HUES64 (cell line): ENCODE data around the gene PSD2.

ENCODE experiments used
- H3K27ac ChIP-seq: 2 replicates; pipeline ENCODE4 v1.7.0; 2013; ENCODE audit warnings: low read depth, low read length, inconsistent platforms
- H3K27me3 ChIP-seq: 2 replicates; pipeline ENCODE4 v1.6.1; 2013; ENCODE audit warnings: mild to moderate bottlenecking, low read length; ENCODE audit not compliant: insufficient read depth
- H3K36me3 ChIP-seq: 2 replicates; pipeline ENCODE4 v1.6.1; 2013; ENCODE audit warnings: mild to moderate bottlenecking, low read length; ENCODE audit not compliant: insufficient read depth
- H3K4me1 ChIP-seq: 2 replicates; pipeline ENCODE4 v1.6.1; 2013; ENCODE audit warnings: mild to moderate bottlenecking, low read length, moderate library complexity; ENCODE audit not compliant: insufficient read depth
- H3K4me3 ChIP-seq: 2 replicates; pipeline ENCODE4 v1.5.1; 2013; ENCODE audit warnings: mild to moderate bottlenecking, low read length, moderate library complexity
- H3K9ac ChIP-seq: 2 replicates; pipeline ENCODE4 v1.6.1; 2013; ENCODE audit warnings: mild to moderate bottlenecking, low read depth, low read length
- H3K9me3 ChIP-seq: 2 replicates; pipeline ENCODE4 v1.6.1; 2013; ENCODE audit warnings: low read depth, low read length; ENCODE audit not compliant: insufficient read depth
- WGBS: fragments of 150-250, 120-280 bp; methylation state at CpG from one replicate; pipeline ENCODE4 v1.1.7; 2013; ENCODE audit warnings: missing lambda C conversion rate; 5-methylcytosine and 5-hydroxymethylcytosine counted together

Gene PSD2

DNA sequence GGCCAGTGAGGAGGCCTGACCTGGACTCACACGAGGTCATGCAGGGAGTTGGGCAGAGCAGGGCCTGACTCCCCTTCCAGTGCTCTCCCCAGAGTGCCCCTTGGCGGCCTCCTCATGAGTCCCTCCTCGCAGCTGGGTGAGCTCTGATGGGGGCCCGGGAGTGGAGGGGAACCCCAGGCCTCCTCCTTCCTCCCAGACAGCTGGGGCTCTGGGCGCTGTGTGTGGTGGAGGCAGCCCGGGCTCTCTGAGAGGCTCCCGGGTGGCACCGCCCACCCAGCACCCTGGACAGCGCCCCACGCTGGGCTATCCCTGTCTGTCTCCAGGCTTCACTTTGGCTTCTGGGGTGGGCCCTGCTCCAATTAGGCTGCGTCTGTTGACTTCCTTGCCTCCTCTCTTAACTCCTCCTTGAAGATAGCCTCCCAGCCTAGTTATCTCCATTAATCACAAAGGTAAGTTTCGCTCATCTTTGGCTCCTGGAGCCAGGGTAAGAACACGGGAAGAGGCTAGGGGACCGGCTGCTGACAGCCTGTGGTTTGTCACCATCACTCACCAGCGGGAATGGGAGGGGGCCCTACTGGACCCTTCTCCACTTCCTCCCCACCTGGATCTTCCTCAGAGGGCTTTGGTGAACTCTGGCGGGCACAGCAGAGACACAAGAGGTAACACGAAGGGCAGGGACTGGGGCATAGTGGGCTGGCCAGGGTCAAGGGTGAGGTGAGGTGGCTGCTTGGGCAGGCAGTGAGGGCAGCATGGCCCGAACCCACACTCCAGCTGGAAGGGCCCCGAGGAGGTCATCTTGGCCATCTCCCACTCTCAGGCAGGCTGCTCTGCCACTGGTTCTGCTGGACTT lies 13.1 kb downstream of the PSD2 start:
- Histone ChIP-seq H3K27me3 (peaks cover 2% of the 10 kb centered on the region; the same call in 1 of the 2 replicates), H3K27ac (no peak overlapping the region), H3K36me3 (no peaks in the 10 kb centered on the region), H3K9ac (no peak overlapping the region), H3K9me3 (no peaks in the 10 kb centered on the region), H3K4me1 (no peaks in the 10 kb centered on the region), H3K4me3 (no peak overlapping the region)
- 50% methylated on average over 19 of the region's 19 CpGs for WGBS

DNA sequence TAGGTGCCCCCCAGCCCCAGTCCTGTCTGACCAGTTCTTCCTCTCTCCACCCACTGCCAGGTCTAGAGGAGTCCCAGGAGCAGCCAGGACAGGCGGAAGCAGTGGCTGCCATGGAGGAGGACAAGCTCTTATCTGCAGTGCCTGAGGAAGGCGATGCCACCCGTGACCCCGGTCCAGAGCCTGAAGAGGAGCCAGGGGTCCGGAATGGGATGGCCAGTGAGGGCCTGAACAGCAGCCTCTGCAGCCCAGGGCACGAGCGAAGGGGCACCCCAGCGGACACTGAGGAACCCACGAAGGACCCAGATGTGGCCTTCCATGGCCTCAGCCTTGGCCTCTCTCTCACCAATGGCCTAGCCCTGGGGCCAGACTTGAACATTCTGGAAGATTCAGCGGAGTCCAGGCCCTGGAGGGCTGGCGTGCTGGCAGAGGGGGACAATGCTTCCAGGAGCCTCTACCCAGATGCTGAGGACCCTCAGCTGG lies 13.8 kb downstream of the PSD2 start:
- Histone ChIP-seq H3K27ac (no peak overlapping the region), H3K4me1 (no peaks in the 10 kb centered on the region), H3K27me3 (no peaks in the 10 kb centered on the region), H3K36me3 (no peaks in the 10 kb centered on the region), H3K9me3 (no peaks in the 10 kb centered on the region), H3K9ac (no peak overlapping the region), H3K4me3 (no peak overlapping the region)
- 91% methylated on average over 11 of the region's 11 CpGs for whole genome bisulfite sequencing

- no peaks in the 10 kb centered on the region for H3K36me3 ChIP-seq
- no peak overlapping the region for H3K27ac ChIP-seq
- no peaks in the 10 kb centered on the region for H3K9me3 ChIP-seq
- no peak overlapping the region for H3K9ac ChIP-seq
- H3K4me3 ChIP-seq: no peak overlapping the region
- no peaks in the 10 kb centered on the region for H3K4me1 ChIP-seq
- H3K27me3 ChIP-seq: no peaks in the 10 kb centered on the region
- WGBS: 81% methylated on average over 8 of the region's 8 CpGs
Observed at GRCh38 chr5:139810341-139811273, 15.0 kb downstream of the PSD2 start.

DNA sequence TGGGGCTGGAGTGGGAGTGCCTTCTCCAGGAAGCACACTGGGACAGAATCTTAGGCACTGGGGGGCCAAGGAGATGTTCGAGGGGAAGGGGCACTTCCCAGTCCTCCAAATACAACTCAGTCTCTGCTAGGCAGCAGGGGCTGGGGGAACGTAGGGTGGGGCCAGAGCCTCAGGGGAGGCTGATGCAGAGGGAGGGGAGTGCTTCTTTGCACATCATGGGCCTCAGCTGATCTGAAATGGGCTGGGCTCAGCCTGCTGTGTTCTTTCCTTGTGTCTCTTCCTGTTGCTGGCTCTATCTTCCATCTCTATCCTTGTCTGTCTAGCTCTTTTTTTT lies 15.6 kb downstream of the PSD2 start:
- no peaks in the 10 kb centered on the region for H3K9me3 ChIP-seq
- no peak overlapping the region for H3K27ac ChIP-seq
- H3K4me3 ChIP-seq: no peak overlapping the region
- no peaks in the 10 kb centered on the region for H3K4me1 ChIP-seq
- H3K9ac ChIP-seq: no peak overlapping the region
- WGBS: 39% methylated on average over 2 of the region's 2 CpGs
- no peaks in the 10 kb centered on the region for H3K27me3 ChIP-seq
- no peaks in the 10 kb centered on the region for H3K36me3 ChIP-seq

- Histone ChIP-seq H3K9me3 (no peaks in the 10 kb centered on the region), H3K27me3 (no peaks in the 10 kb centered on the region), H3K4me1 (no peaks in the 10 kb centered on the region), H3K36me3 (no peaks in the 10 kb centered on the region), H3K27ac (no peak overlapping the region), H3K9ac (no peak overlapping the region), H3K4me3 (no peak overlapping the region)
- WGBS: 87% methylated on average over 5 of the region's 5 CpGs
Observed at GRCh38 chr5:139812323-139812722, 16.7 kb downstream of the PSD2 start.

DNA sequence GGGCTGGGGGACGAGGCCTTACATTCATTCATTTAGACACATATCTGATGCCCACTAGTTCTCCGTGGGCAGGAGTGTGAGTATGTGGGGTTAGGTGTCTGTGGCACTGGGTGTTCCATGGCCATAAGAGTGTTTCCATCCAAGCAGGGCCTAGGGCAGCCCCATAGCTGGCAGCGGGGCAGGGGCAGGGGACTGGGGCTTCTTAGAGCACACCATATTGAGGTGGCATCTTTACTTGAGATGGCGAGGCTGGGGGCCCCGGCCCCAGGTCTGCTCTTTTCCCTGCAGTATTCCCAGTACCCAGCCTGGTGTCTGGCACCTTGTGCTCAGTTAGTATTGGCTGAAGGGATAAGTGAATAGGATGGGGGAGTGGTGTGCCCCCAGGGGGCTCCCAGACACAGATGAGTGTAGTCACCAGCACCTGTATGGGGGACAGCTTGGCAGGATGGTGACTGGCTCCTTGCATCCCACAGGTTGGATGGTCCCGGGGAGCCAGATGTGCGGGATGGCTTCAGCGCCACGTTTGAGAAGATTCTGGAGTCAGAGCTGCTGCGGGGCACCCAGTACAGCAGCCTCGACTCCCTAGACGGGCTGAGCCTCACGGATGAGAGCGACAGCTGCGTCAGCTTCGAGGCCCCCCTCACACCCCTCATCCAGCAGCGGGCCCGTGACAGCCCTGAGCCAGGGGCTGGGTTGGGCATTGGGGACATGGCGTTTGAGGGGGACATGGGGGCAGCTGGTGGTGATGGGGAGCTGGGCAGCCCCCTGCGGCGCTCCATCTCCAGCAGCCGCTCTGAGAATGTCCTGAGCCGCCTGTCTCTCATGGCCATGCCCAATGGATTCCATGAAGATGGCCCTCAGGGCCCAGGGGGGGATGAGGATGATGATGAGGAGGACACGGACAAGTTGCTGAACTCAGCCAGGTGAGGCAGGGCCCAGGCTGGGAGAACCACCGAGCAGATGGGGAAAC lies 17.5 kb downstream of the PSD2 start:
- Histone ChIP-seq H3K27me3 (no peaks in the 10 kb centered on the region), H3K36me3 (no peaks in the 10 kb centered on the region), H3K27ac (no peak overlapping the region), H3K9me3 (no peaks in the 10 kb centered on the region), H3K4me3 (no peak overlapping the region), H3K9ac (no peak overlapping the region), H3K4me1 (no peaks in the 10 kb centered on the region)
- 89% methylated on average over 25 of the region's 25 CpGs for whole genome bisulfite sequencing

DNA sequence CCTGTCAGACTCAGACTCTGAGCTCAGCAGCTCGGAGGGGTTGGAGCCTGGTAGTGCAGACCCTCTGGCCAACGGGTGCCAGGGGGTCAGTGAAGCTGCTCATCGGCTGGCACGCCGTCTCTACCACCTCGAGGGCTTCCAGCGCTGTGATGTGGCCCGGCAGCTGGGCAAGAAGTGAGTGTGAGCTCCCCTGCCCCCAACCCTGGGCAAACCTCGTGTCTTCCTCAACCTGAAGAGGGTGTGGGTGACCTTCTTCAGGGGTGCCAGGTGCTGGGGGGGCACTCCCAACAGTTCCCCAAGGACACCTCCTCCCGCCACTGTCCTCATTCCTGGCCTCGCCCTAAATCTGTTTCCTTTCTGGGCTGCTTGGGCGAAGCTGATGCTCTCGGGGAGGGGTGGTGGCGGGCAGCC lies 18.6 kb downstream of the PSD2 start:
- 93% methylated on average over 14 of the region's 14 CpGs for WGBS
- 0 out of 2 replicates have a peak, but pooled peaks cover 3% of the 10 kb centered on the region for H3K27me3 ChIP-seq
- no peaks in the 10 kb centered on the region for H3K36me3 ChIP-seq

GRCh38 chr5:139814704-139815280 lies 19.2 kb downstream of the PSD2 start:
- WGBS: 90% methylated on average over 11 of the region's 11 CpGs
- Histone ChIP-seq H3K27me3 (0 out of 2 replicates have a peak, but pooled peaks cover 5% of the 10 kb centered on the region), H3K9me3 (peaks cover 6% of the 10 kb centered on the region; the same call in 1 of the 2 replicates), H3K27ac (no peak overlapping the region), H3K36me3 (no peaks in the 10 kb centered on the region), H3K9ac (no peak overlapping the region), H3K4me3 (no peak overlapping the region), H3K4me1 (no peaks in the 10 kb centered on the region)

More for the DNA sequence above, 18.6 kb downstream of the PSD2 start:
- H3K9me3 ChIP-seq: peaks cover 6% of the 10 kb centered on the region; the same call in 1 of the 2 replicates
- no peak overlapping the region for H3K27ac ChIP-seq
- H3K4me1 ChIP-seq: no peaks in the 10 kb centered on the region
- no peak overlapping the region for H3K9ac ChIP-seq
- H3K4me3 ChIP-seq: no peak overlapping the region

DNA sequence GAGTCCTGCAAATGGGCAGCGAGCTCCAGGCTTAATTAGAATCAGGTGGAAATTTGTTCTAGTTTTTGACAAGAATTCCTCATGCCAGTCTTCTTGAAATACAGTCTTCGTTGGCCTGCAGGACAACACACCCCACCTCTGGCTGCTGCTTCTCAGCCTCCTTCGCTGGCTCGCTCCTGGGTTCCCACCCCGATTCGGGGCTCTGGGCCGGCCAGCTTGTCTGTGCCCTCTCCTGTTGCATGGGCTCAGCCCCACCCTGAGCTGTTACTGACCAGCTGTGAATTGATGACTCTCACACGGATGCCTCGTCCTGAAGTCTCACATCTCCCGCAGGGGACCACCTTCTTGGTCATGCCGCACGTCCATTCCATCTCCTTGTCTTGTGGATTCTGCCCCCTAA lies 21.0 kb downstream of the PSD2 start:
- 0 out of 2 replicates have a peak, but pooled peaks cover 5% of the 10 kb centered on the region for H3K27me3 ChIP-seq
- H3K4me3 ChIP-seq: no peak overlapping the region
- 87% methylated on average over 12 of the region's 12 CpGs for WGBS

DNA sequence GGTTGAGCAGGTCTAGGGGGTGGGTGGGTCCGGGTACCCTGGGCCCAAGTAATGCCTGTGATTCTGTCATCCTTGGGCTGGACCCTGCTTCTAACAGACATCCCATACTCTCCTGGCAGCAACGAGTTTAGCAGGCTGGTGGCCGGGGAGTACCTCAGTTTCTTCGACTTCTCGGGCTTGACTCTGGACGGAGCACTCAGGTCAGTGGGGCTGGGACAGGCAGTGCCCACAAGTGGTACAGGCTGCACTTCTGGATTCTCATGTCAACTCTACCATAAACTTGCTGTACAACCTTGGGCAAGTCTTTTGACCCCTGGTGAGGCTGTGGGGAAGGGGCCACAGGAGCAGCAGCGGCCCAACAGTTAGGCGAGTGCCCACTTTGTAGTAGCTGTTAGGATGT lies 21.8 kb downstream of the PSD2 start:
- H3K27me3 ChIP-seq: 0 out of 2 replicates have a peak, but pooled peaks cover 5% of the 10 kb centered on the region
- no peaks in the 10 kb centered on the region for H3K36me3 ChIP-seq
- peaks cover 6% of the 10 kb centered on the region; the same call in 1 of the 2 replicates for H3K9me3 ChIP-seq
- no peak overlapping the region for H3K9ac ChIP-seq
- no peak overlapping the region for H3K27ac ChIP-seq
- no peak overlapping the region for H3K4me3 ChIP-seq
- no peaks in the 10 kb centered on the region for H3K4me1 ChIP-seq
- WGBS: 91% methylated on average over 8 of the region's 8 CpGs

More for the DNA sequence above, 21.0 kb downstream of the PSD2 start:
- Histone ChIP-seq H3K9ac (no peak overlapping the region), H3K4me1 (no peaks in the 10 kb centered on the region), H3K27ac (no peak overlapping the region), H3K9me3 (peaks cover 6% of the 10 kb centered on the region; the same call in 1 of the 2 replicates), H3K36me3 (no peaks in the 10 kb centered on the region)
